Breast epithelium (tissue), 3 donors: ENCODE measurements around the gene SKAP1.

ENCODE experiments used
- POLR2A ChIP-seq: fragments of 450-650 bp; IDR thresholded peaks from one replicate; pipeline ENCODE4 v1.6.1; 2016; ENCODE audit warnings: antibody characterized with exemption, mild to moderate bottlenecking, moderate library complexity
- TF ChIP-seq, protein P1 (sequence below), 3 donors: fragments of 450-650 bp; IDR thresholded peaks; one replicate each; pipeline ENCODE4 v1.5.1; 2016 to 2017; ENCODE audit warnings: antibody characterized with exemption in 3 of 3, mild to moderate bottlenecking in 3 of 3, moderate library complexity in 3 of 3

DNA sequence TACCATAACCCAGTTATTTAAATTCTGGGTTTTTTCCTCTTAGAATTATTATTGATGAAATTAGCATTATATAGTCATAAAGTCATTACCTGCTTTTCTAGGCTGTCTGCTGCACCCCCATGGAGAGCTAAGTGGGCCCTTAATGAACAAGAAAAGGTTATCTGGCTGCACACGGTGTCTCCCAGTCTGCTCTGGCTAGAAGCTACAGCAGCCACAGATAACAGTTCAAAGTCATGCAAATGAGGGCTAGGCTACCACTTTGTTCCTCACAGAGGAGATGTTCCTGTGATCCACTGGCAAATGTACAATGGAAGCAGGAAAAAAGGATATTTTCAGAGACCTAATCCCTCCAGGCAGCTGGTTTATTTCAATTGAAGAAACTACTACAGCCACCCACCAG, 210.4 kb downstream of the SKAP1 start:
- no peak for TF ChIP-seq POLR2A
- TF ChIP-seq, protein P1, sequence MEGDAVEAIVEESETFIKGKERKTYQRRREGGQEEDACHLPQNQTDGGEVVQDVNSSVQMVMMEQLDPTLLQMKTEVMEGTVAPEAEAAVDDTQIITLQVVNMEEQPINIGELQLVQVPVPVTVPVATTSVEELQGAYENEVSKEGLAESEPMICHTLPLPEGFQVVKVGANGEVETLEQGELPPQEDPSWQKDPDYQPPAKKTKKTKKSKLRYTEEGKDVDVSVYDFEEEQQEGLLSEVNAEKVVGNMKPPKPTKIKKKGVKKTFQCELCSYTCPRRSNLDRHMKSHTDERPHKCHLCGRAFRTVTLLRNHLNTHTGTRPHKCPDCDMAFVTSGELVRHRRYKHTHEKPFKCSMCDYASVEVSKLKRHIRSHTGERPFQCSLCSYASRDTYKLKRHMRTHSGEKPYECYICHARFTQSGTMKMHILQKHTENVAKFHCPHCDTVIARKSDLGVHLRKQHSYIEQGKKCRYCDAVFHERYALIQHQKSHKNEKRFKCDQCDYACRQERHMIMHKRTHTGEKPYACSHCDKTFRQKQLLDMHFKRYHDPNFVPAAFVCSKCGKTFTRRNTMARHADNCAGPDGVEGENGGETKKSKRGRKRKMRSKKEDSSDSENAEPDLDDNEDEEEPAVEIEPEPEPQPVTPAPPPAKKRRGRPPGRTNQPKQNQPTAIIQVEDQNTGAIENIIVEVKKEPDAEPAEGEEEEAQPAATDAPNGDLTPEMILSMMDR (IDR thresholded peaks at IDR 0.05): no peak
